Glutamatergic neuron (in vitro differentiated cells): ENCODE measurements around the gene DTWD2. TPM values are rescaled to one million over a fixed set of nuclear protein-coding genes. Genes with fewer than 3 reads are reported as not detected.

Experiments
- DNase-seq: peaks from one replicate; pipeline ENCODE4 v3.0.0; 2022
- H3K27ac Mint-ChIP-seq: one replicate; pipeline ENCODE4 v1.8.0; 2020; ENCODE audit warnings: mild to moderate bottlenecking, mixed read lengths, inconsistent platforms; ENCODE audit not compliant: unreplicated experiment
- H3K27me3 Mint-ChIP-seq: one replicate; pipeline ENCODE4 v1.8.0; 2020; ENCODE audit warnings: mild to moderate bottlenecking, moderate library complexity, mixed read lengths, inconsistent platforms; ENCODE audit not compliant: unreplicated experiment
- H3K36me3 Mint-ChIP-seq: one replicate; pipeline ENCODE4 v1.8.0; 2020; ENCODE audit warnings: mild to moderate bottlenecking, mixed read lengths, inconsistent platforms; ENCODE audit not compliant: unreplicated experiment
- H3K4me1 Mint-ChIP-seq: one replicate; pipeline ENCODE4 v1.8.0; 2020; ENCODE audit warnings: mild to moderate bottlenecking, low read depth, mixed read lengths, inconsistent platforms; ENCODE audit not compliant: unreplicated experiment
- H3K4me3 Mint-ChIP-seq: one replicate; pipeline ENCODE4 v1.8.0; 2020; ENCODE audit warnings: mild to moderate bottlenecking, mixed read lengths, inconsistent platforms; ENCODE audit not compliant: unreplicated experiment
- H3K9me3 Mint-ChIP-seq: one replicate; pipeline ENCODE4 v1.8.0; 2020; ENCODE audit warnings: mild to moderate bottlenecking, moderate library complexity, mixed read lengths, inconsistent platforms; ENCODE audit not compliant: unreplicated experiment
- CTCF ChIP-seq: fragments of 200-600 bp; sonication (generic); IDR thresholded peaks from one replicate; pipeline ENCODE4 v1.5.0; 2021; ENCODE audit not compliant: partially characterized antibody, unreplicated experiment
- total RNA-seq: library from RNA; stranded (reverse); fragmentation: NEBNext Ultra II Directional; extraction: Animal tissue kit (Norgen Biotek cat#: 25700); gene quantifications from one replicate; pipeline ENCODE4 v1.2.1, GENCODE V29; 2021; ENCODE audit not compliant: unreplicated experiment

The DTWD2 gene
- total RNA-seq, 1 donor from 2014 or later, result 1.6 TPM

- H3K27me3 Mint-ChIP-seq, result no peaks in the 10 kb centered on the region
- no peak overlapping the region for H3K4me3 Mint-ChIP-seq
- H3K4me1 Mint-ChIP-seq, result no peaks in the 10 kb centered on the region
- no peaks in the 10 kb centered on the region for H3K36me3 Mint-ChIP-seq
- no peak for TF ChIP-seq CTCF
- no peak overlapping the region for H3K27ac Mint-ChIP-seq
- H3K9me3 Mint-ChIP-seq, result peaks cover 2% of the 10 kb centered on the region
- DNase-seq, result no peak
Measured at GRCh38 chr5:119022017-119022745, 33.8 kb upstream of the DTWD2 start.

GRCh38 chr5:119021149-119021732 is 32.9 kb upstream of the DTWD2 start:
- H3K36me3 Mint-ChIP-seq, result no peaks in the 10 kb centered on the region
- H3K4me3 Mint-ChIP-seq, result no peak overlapping the region
- H3K4me1 Mint-ChIP-seq, result no peaks in the 10 kb centered on the region
- peaks cover 1% of the 10 kb centered on the region for H3K27me3 Mint-ChIP-seq
- DNase-seq, result no peak
- no peak overlapping the region for H3K27ac Mint-ChIP-seq
- TF ChIP-seq CTCF, result no peak
- peaks cover 2% of the 10 kb centered on the region for H3K9me3 Mint-ChIP-seq

- H3K4me3 Mint-ChIP-seq, result no peak overlapping the region
- no peak for DNase-seq
- H3K27ac Mint-ChIP-seq, result no peak overlapping the region
- TF ChIP-seq CTCF, result no peak
- H3K4me1 Mint-ChIP-seq, result no peaks in the 10 kb centered on the region
- peaks cover 1% of the 10 kb centered on the region for H3K27me3 Mint-ChIP-seq
- H3K9me3 Mint-ChIP-seq, result no peaks in the 10 kb centered on the region
- H3K36me3 Mint-ChIP-seq, result no peaks in the 10 kb centered on the region
Measured at GRCh38 chr5:119019949-119020348, 31.6 kb upstream of the DTWD2 start.

GRCh38 chr5:119019501-119019900 is 31.2 kb upstream of the DTWD2 start:
- no peak for TF ChIP-seq CTCF
- H3K4me3 Mint-ChIP-seq, result no peak overlapping the region
- H3K27me3 Mint-ChIP-seq, result peaks cover 1% of the 10 kb centered on the region

GRCh38 chr5:119017994-119018393 is 29.6 kb upstream of the DTWD2 start:
- H3K27me3 Mint-ChIP-seq, result peaks cover 1% of the 10 kb centered on the region

More at GRCh38 chr5:119019501-119019900, 31.2 kb upstream of the DTWD2 start:
- Mint-ChIP-seq H3K9me3 (no peaks in the 10 kb centered on the region), H3K36me3 (no peaks in the 10 kb centered on the region), H3K4me1 (no peaks in the 10 kb centered on the region), H3K27ac (no peak overlapping the region)
- DNase-seq, result no peak

More at GRCh38 chr5:119017994-119018393, 29.6 kb upstream of the DTWD2 start:
- Mint-ChIP-seq H3K4me1 (no peaks in the 10 kb centered on the region), H3K36me3 (no peaks in the 10 kb centered on the region), H3K27ac (no peak overlapping the region), H3K9me3 (no peaks in the 10 kb centered on the region), H3K4me3 (no peak overlapping the region)
- DNase-seq, result no peak
- TF ChIP-seq CTCF, result no peak
